Gastrocnemius medialis (tissue), 4 donors: ENCODE measurements around the gene CPVL. TPM values are rescaled to one million over a fixed set of nuclear protein-coding genes. Genes with fewer than 3 reads are reported as not detected.

ENCODE experiments used
- ATAC-seq, 2 donors: fragments of 150-250 bp; one replicate each; pipeline ENCODE4 v1.9.1; 2016
- DNase-seq, 2 donors: peaks; one replicate each; pipeline ENCODE4 v3.0.0-alpha.2; 2019
- H3K27ac ChIP-seq, 4 donors: fragments of 200-600 bp; sonication (generic); 1 replicate in 1 of 4; 2 replicates in 3 of 4; pipeline ENCODE4 v1.5.1; 2016 to 2018; ENCODE audit warnings: mild to moderate bottlenecking in 2 of 4, moderate library complexity in 1 of 4
- H3K27me3 ChIP-seq, 3 donors: fragments of 200-600 bp; sonication (generic) in 2 of 3; 1 replicate in 1 of 3; 2 replicates in 2 of 3; pipeline versions ENCODE4 v1.5.1 to v1.6.0; 2016 to 2019; ENCODE audit warnings: mild to moderate bottlenecking in 1 of 3, moderate library complexity in 1 of 3
- H3K36me3 ChIP-seq, 2 donors: fragments of 200-600 bp; sonication (generic) in 1 of 2; one replicate each; pipeline ENCODE4 v1.5.1; 2017 to 2018
- H3K4me1 ChIP-seq, 2 donors: fragments of 200-600 bp; sonication (generic) in 1 of 2; one replicate each; pipeline ENCODE4 v1.5.1; 2016 to 2017; ENCODE audit warnings: mild to moderate bottlenecking in 2 of 2
- H3K4me3 ChIP-seq, 4 donors: fragments of 200-600 bp; sonication (generic) in 3 of 4; 1 replicate in 1 of 4; 2 replicates in 3 of 4; pipeline ENCODE4 v1.5.1; 2016 to 2019; ENCODE audit warnings: mild to moderate bottlenecking in 2 of 4
- H3K9me3 ChIP-seq, 3 donors: fragments of 200-600 bp; sonication (generic) in 2 of 3; 1 replicate in 1 of 3; 2 replicates in 2 of 3; pipeline ENCODE4 v1.5.1; 2016 to 2019
- CTCF ChIP-seq, 5 experiments: fragments of 450-650 bp in 3 of 5; fragments of 200-600 bp in 2 of 5; sonication (generic) in 2 of 5; IDR thresholded peaks in 4 of 5; conservative IDR thresholded peaks in 1 of 5; 1 replicate in 4 of 5; 2 replicates in 1 of 5; pipeline ENCODE4 v1.5.1; 2016 to 2019; ENCODE audit warnings: antibody characterized with exemption in 5 of 5, mild to moderate bottlenecking in 3 of 5, moderate library complexity in 3 of 5
- POLR2A ChIP-seq, 2 donors: fragments of 450-650 bp; IDR thresholded peaks; one replicate each; pipeline ENCODE4 v1.6.1; 2017; ENCODE audit warnings: antibody characterized with exemption in 2 of 2, mild to moderate bottlenecking in 2 of 2, moderate library complexity in 2 of 2
- in situ Hi-C, 4 donors: fragments of 200-750 bp; cut with MboI; loops; one replicate each; pipeline versions ENCODE4 v1.15.0 to v1.8.0; 2017; ENCODE audit warnings: low sequenced_read_pairs in 4 of 4
- intact Hi-C: fragments of 100-400 bp; cut with DNase I; formaldehyde crosslinking; loops from one replicate; pipeline ENCODE4 v1.15.1; 2023; ENCODE audit warnings: low total_unique reads
- total RNA-seq, 4 donors: library from RNA; depleted of rRNA; stranded (reverse); fragments of >200 nt; gene quantifications; one replicate each; pipeline versions ENCODE4 v1.1.0 to v1.2.3, GENCODE V29; 2016

CPVL gene
- total RNA-seq, 4 donors from 2014 or later = 5.6 to 11.8 (median 6.2) TPM

DNA sequence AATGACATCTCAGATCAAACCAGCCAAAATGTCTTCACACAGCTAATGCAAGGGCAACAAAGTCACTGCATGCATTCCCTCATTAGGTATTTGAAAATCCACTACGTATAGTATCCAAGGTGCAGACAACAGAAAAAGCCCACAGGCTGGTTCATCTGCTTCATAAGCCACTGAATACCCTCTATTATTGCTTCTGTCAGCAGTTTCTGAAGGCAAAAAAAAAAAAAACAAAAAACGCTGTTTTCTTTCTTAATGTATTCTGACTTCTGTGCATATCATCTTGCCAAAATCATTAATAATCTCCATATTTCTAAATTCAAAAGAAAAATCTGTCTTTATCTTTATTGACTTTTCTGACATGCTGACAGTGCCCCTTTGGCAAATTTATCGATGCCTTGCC is 13.4 kb downstream of the CPVL start:
- Histone ChIP-seq H3K27ac (no peak overlapping the region), H3K4me1 (no peaks in the 10 kb centered on the region), H3K4me3 (no peak overlapping the region), H3K36me3 (no peaks in the 10 kb centered on the region), H3K9me3 (no peaks in the 10 kb centered on the region), H3K27me3 (no peaks in the 10 kb centered on the region)
- in situ Hi-C loops = no loop called here
- TF ChIP-seq CTCF (IDR thresholded peaks at IDR 0.05 in 4 of 5, conservative IDR thresholded peaks at IDR 0.05 in 1 of 5) = no peak
- no peak for TF ChIP-seq POLR2A (IDR thresholded peaks at IDR 0.05)
- DNase-seq (no peak), ATAC-seq (no peak)
- intact Hi-C loops = no loop called here

- H3K27me3 ChIP-seq = no peaks in the 10 kb centered on the region
- no peaks in the 10 kb centered on the region for H3K4me1 ChIP-seq
- H3K36me3 ChIP-seq = no peaks in the 10 kb centered on the region
- no peak overlapping the region for H3K4me3 ChIP-seq
- in situ Hi-C loops = no loop called here
- no peak for TF ChIP-seq POLR2A (IDR thresholded peaks at IDR 0.05)
- no peak for TF ChIP-seq CTCF (IDR thresholded peaks at IDR 0.05 in 4 of 5, conservative IDR thresholded peaks at IDR 0.05 in 1 of 5)
- no peak overlapping the region for H3K27ac ChIP-seq
- intact Hi-C loops = no loop called here
- no peaks in the 10 kb centered on the region for H3K9me3 ChIP-seq
- DNase-seq = no peak
- ATAC-seq = no peak
Measured at GRCh38 chr7:29131678-29132077, 14.7 kb downstream of the CPVL start.

DNA sequence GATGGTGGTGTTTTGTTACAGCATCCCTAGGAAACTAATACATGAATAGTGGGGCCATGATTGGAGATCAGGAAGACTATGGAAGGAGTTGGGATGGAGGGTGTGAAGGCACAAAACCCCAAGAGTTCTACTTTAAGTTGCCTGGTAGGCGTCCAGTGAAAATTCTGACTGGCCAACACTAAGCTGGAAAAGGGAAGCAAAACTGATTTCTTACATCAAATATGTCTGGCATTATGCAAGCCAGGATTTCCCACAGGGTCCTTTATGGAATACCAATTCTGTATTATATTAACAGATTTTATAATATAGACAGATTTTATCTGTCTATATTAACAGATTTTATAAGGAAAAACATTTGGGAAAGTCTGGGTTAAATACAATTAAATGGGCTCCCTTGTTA is 16.2 kb downstream of the CPVL start:
- in situ Hi-C loops (no loop called here), intact Hi-C loops (no loop called here)
- H3K9me3 ChIP-seq = no peaks in the 10 kb centered on the region
- DNase-seq (no peak), ATAC-seq (no peak)
- no peaks in the 10 kb centered on the region for H3K4me1 ChIP-seq
- H3K27ac ChIP-seq = no peak overlapping the region
- no peak overlapping the region for H3K4me3 ChIP-seq
- H3K36me3 ChIP-seq = no peaks in the 10 kb centered on the region
- TF ChIP-seq POLR2A (IDR thresholded peaks at IDR 0.05) = no peak
- no peak for TF ChIP-seq CTCF (IDR thresholded peaks at IDR 0.05 in 4 of 5, conservative IDR thresholded peaks at IDR 0.05 in 1 of 5)
- H3K27me3 ChIP-seq = no peaks in the 10 kb centered on the region

- ATAC-seq (no peak), DNase-seq (no peak)
- intact Hi-C loops (no loop called here), in situ Hi-C loops (no loop called here)
- Histone ChIP-seq H3K27ac (no peak overlapping the region), H3K9me3 (no peaks in the 10 kb centered on the region), H3K27me3 (no peaks in the 10 kb centered on the region), H3K36me3 (no peaks in the 10 kb centered on the region), H3K4me1 (peaks cover 0 to 11% of the 10 kb centered on the region in 2 donors), H3K4me3 (no peak overlapping the region)
- TF ChIP-seq CTCF (IDR thresholded peaks at IDR 0.05 in 4 of 5, conservative IDR thresholded peaks at IDR 0.05 in 1 of 5) = no peak
- TF ChIP-seq POLR2A (IDR thresholded peaks at IDR 0.05) = no peak
Measured at GRCh38 chr7:29127527-29127926, 18.8 kb downstream of the CPVL start.

- no peaks in the 10 kb centered on the region for H3K9me3 ChIP-seq
- no peak overlapping the region for H3K27ac ChIP-seq
- H3K27me3 ChIP-seq = no peaks in the 10 kb centered on the region
- intact Hi-C loops (no loop called here), in situ Hi-C loops (no loop called here)
- no peak overlapping the region for H3K4me3 ChIP-seq
- H3K36me3 ChIP-seq = no peaks in the 10 kb centered on the region
- DNase-seq (no peak), ATAC-seq (no peak)
- TF ChIP-seq CTCF (IDR thresholded peaks at IDR 0.05 in 4 of 5, conservative IDR thresholded peaks at IDR 0.05 in 1 of 5) (no peak), POLR2A (IDR thresholded peaks at IDR 0.05) (no peak)
- H3K4me1 ChIP-seq = peaks cover 3 to 17% of the 10 kb centered on the region in 2 donors
Measured at GRCh38 chr7:29126804-29127203, 19.5 kb downstream of the CPVL start.
